Mesothelial cell of epicardium (in vitro differentiated cells): Measurements from ENCODE around the gene KLK15. TPM values are rescaled to one million over a fixed set of nuclear protein-coding genes. Genes with fewer than 3 reads are reported as not detected.

ENCODE experiments used
- DNase-seq, 2 experiments: peaks; one replicate each; pipeline ENCODE4 v3.0.0; 2021; ENCODE audit warnings: low spot score in 2 of 2; ENCODE audit not compliant: unreplicated experiment in 2 of 2
- H3K27ac Mint-ChIP-seq: 2 replicates; pipeline ENCODE4 v1.8.0; 2021; ENCODE audit warnings: mixed read lengths
- H3K27me3 Mint-ChIP-seq: 2 replicates; pipeline ENCODE4 v1.8.0; 2021; ENCODE audit warnings: low read depth, mixed read lengths
- H3K36me3 Mint-ChIP-seq: 2 replicates; pipeline ENCODE4 v1.8.0; 2021; ENCODE audit warnings: mixed read lengths
- H3K4me1 Mint-ChIP-seq: 2 replicates; pipeline ENCODE4 v1.8.0; 2021; ENCODE audit warnings: mixed read lengths
- H3K4me3 Mint-ChIP-seq: 2 replicates; pipeline ENCODE4 v1.8.0; 2021; ENCODE audit warnings: mild to moderate bottlenecking, moderate library complexity, mixed read lengths
- H3K9me3 Mint-ChIP-seq: 2 replicates; pipeline ENCODE4 v1.8.0; 2021; ENCODE audit warnings: mixed read lengths
- total RNA-seq: library from RNA; stranded (reverse); gene quantifications from 3 replicates; pipeline ENCODE4 v1.2.1, GENCODE V29; 2021
- TF ChIP-seq, protein P1 (sequence below): fragments of 200-600 bp; sonication (generic); IDR thresholded peaks from one replicate; pipeline ENCODE4 v1.5.0; 2021; ENCODE audit warnings: antibody characterized with exemption; ENCODE audit not compliant: unreplicated experiment

The KLK15 gene
- total RNA-seq, 1 donor from 2014 or later: not detected

DNA sequence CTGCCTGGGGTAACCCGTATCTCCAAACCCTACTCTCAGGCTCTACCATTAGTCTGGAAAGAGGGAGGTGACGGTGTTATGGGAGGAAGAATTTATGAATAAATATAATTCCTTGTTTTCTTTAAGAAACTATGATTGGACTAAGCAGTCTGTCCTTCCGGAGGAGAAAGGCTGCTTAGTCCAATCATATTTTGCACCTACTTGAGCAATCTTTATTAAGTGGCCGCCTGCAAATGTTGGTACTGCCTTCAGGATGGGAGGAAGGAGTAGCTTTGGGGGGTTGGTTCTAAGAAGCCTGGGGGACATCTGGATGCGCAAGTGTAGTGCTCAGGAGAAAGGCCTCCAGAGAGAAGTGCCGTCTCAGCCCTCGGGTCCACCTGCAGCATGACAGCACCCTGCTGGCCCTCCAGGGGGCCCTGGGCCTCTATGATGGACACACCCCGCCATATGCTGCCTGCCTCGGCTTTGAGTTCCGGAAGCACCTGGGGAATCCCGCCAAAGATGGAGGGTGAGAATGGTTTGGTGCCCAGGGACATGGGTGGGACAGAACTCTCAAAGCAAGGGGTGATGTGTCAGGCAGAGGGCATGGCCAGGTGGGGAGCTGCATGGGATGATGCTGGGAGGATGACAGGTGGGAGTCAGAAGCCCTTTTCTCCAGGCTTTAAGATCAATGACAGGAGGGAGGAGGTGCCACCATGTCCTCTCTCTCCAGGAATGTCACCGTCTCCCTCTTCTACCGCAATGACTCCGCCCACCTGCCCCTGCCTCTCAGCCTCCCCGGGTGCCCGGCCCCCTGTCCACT, 39.1 kb downstream of the KLK15 start:
- Mint-ChIP-seq H3K27ac (no peak overlapping the region), H3K4me1 (peaks cover 4% of the 10 kb centered on the region), H3K36me3 (peaks cover 2% of the 10 kb centered on the region), H3K27me3 (no peaks in the 10 kb centered on the region), H3K9me3 (no peaks in the 10 kb centered on the region), H3K4me3 (no peak overlapping the region)
- TF ChIP-seq, protein P1, sequence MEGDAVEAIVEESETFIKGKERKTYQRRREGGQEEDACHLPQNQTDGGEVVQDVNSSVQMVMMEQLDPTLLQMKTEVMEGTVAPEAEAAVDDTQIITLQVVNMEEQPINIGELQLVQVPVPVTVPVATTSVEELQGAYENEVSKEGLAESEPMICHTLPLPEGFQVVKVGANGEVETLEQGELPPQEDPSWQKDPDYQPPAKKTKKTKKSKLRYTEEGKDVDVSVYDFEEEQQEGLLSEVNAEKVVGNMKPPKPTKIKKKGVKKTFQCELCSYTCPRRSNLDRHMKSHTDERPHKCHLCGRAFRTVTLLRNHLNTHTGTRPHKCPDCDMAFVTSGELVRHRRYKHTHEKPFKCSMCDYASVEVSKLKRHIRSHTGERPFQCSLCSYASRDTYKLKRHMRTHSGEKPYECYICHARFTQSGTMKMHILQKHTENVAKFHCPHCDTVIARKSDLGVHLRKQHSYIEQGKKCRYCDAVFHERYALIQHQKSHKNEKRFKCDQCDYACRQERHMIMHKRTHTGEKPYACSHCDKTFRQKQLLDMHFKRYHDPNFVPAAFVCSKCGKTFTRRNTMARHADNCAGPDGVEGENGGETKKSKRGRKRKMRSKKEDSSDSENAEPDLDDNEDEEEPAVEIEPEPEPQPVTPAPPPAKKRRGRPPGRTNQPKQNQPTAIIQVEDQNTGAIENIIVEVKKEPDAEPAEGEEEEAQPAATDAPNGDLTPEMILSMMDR: no peak
- no peak for DNase-seq

DNA sequence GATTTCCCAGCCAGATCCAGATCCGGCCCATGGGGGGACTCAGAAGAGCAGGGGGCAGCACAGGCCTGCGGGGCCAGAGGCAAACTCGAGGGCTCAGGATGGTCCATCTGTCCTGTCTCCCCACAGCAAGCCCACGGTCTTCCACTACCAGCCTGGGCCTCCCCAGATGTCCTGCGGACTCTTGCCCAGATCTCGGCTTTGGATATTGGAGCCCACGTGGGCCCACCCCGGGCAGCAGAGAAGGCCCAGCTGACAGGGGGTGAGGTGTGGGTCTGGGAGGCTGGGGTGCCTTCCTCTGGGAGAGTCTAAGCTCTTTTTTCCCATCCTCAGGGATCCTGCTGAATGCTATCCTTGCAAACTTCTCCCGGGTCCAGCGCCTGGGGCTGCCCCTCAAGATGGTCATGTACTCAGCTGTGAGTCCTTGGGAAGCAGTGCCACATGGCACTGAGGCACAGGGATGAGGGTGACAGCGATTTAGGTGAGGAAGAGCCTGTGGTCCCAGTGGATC, 39.8 kb downstream of the KLK15 start:
- Mint-ChIP-seq H3K9me3 (no peaks in the 10 kb centered on the region), H3K4me1 (peaks cover 4% of the 10 kb centered on the region), H3K36me3 (peaks cover 2% of the 10 kb centered on the region), H3K4me3 (no peak overlapping the region), H3K27ac (no peak overlapping the region), H3K27me3 (no peaks in the 10 kb centered on the region)
- TF ChIP-seq, protein P1: no peak
- DNase-seq: no peak

DNA sequence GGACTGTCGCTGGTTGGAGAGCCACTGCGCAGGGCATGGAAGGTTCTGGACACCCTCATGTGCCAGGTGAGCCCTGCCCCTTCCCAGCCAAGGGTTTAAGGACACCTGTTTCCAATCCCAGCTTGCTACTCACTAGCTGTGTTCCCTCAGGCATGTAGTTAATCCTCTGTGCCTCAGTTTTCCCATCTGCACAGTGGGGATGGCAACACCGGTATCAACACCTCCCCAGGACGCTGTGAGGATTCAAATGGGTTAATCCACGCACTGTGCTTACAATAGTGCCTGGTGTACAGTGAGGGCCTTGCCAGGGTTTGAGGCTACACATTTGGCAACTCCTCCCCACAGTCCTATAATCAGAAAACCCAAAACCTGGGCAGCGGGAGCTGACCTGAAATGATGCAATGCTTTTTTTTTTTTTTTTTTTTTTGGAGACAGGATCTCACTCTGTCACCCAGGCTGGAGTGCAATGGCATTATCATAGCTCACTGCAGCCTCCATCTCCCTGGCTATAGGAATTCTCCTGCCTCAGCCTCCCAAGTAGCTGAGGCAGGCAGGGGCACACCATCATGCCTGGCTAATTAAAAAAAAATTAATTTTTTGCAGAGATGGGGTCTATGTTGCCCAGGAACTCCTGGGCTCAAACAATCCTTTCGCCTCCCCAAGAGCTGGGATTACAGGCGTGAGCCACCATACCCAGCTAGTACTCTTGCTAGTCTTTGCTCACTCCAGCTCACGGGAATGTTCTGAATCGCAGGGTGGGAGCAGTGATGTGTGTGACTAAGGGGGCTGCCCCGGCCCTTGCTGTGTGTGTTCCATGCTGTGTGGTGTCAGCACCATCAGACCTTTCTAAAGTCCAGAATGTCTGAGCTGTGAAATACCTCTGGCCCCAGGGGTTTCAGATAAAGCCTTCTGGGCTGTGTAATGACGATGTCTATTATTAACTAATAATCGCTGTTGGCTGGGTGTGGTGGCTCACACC, 40.8 kb downstream of the KLK15 start:
- Mint-ChIP-seq H3K27ac (no peak overlapping the region), H3K9me3 (no peaks in the 10 kb centered on the region), H3K27me3 (no peaks in the 10 kb centered on the region), H3K4me1 (peaks cover 4% of the 10 kb centered on the region), H3K36me3 (peaks cover 2% of the 10 kb centered on the region), H3K4me3 (no peak overlapping the region)
- DNase-seq: no peak
- TF ChIP-seq, protein P1: no peak

DNA sequence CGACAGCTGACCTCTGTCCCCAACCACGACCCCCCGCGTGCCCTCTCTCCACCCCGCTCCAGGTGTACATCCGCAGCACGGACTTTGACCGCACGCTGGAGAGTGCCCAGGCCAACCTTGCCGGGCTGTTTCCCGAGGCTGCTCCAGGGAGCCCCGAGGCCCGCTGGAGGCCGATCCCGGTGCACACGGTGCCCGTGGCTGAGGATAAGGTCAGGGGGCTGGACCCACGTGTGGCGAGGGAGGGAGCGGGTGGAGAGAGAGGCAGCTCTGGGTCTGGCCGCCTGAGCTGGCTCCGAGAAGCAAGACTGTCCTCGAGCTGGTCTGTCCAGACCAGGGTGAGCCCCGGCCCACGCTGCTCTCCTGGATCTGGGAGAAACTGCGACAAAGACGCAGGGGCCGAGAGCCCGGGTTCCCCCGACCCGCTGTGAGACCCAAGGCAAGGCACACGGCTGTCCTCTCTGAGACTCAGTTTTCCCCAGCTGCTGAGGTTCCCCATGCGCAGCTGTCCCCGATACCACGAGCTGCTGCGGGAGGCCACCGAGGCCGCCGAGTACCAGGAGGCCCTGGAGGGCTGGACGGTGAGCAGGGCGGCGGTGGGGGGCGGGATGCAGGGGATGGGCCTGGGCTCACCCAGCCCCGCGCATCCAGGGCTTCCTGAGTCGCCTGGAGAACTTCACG, 41.6 kb downstream of the KLK15 start:
- Mint-ChIP-seq H3K36me3 (no peaks in the 10 kb centered on the region), H3K4me1 (peaks cover 4% of the 10 kb centered on the region), H3K9me3 (no peaks in the 10 kb centered on the region), H3K4me3 (no peak overlapping the region), H3K27ac (no peak overlapping the region), H3K27me3 (no peaks in the 10 kb centered on the region)
- no peak for DNase-seq
- TF ChIP-seq, protein P1: no peak

DNA sequence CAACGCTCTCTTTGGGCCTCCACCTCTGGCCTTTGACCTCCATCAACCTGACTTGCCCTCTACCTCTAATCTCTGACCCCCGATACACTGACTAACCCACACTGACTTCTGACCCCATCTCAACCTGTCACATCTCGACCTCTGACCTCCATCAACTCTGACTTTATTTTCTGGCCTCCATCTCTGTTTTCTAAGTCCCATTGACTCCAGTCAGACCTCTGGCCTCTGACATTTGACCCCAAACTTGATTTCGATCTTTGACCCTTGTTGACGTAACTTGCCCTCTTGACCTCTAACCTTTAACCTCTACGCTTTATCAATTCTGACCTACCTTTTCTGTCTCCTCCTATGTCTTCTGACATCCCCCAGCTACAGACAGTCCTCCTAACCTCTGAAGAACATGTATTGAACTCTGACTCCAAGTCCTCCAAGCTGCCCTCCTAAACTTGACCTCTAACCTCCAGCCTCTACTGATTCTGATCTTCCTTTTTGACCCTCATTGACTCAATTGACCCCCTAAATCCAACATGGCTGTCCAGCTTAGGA, 42.4 kb downstream of the KLK15 start:
- peaks cover 4% of the 10 kb centered on the region for H3K4me1 Mint-ChIP-seq
- TF ChIP-seq, protein P1: no peak
- H3K4me3 Mint-ChIP-seq: no peak overlapping the region
- H3K27ac Mint-ChIP-seq: no peak overlapping the region
- DNase-seq: no peak
- H3K27me3 Mint-ChIP-seq: no peaks in the 10 kb centered on the region
- H3K9me3 Mint-ChIP-seq: no peaks in the 10 kb centered on the region
- no peaks in the 10 kb centered on the region for H3K36me3 Mint-ChIP-seq
